Astrocyte (in vitro differentiated cells and primary cell): Measurements from ENCODE around the gene TAS2R20.

Experiments used
- EZH2 ChIP-seq: IDR thresholded peaks from 2 replicates; pipeline ENCODE4 v1.6.1; 2012; ENCODE audit warnings: mild to moderate bottlenecking, low read length, inconsistent platforms; ENCODE audit not compliant: insufficient read depth
- TF ChIP-seq, protein P1 (sequence below): IDR thresholded peaks from 2 replicates; pipeline ENCODE4 v1.5.1; 2011; ENCODE audit warnings: low read depth, mild to moderate bottlenecking, inconsistent platforms, low read length, moderate library complexity; ENCODE audit not compliant: insufficient read depth

DNA sequence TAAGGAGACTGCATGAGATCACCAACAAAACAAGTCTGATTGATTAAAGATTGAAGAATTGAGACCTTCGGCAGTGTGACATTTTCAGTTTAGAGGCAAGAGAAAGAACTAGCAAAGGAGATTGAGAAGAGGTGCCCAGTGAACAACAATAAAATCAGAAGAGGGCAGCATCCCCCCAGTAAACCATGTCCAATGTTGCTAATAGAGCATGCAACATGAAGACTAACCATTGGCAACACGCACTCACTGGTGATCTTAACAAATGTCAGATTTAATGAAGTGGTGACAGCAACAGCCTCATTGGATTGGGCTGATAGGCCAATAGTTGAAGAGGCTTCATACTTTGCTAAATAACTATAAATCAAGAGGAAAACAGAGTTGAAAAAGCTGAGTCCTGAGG lies 38.3 kb downstream of the TAS2R20 start:
- TF ChIP-seq, protein P1, sequence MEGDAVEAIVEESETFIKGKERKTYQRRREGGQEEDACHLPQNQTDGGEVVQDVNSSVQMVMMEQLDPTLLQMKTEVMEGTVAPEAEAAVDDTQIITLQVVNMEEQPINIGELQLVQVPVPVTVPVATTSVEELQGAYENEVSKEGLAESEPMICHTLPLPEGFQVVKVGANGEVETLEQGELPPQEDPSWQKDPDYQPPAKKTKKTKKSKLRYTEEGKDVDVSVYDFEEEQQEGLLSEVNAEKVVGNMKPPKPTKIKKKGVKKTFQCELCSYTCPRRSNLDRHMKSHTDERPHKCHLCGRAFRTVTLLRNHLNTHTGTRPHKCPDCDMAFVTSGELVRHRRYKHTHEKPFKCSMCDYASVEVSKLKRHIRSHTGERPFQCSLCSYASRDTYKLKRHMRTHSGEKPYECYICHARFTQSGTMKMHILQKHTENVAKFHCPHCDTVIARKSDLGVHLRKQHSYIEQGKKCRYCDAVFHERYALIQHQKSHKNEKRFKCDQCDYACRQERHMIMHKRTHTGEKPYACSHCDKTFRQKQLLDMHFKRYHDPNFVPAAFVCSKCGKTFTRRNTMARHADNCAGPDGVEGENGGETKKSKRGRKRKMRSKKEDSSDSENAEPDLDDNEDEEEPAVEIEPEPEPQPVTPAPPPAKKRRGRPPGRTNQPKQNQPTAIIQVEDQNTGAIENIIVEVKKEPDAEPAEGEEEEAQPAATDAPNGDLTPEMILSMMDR: no peak
- no peak for TF ChIP-seq EZH2
